WTC11 (cell line): ENCODE results near the gene XPR1.

Experiments
- ATF1 ChIP-seq: sonication (generic); formaldehyde crosslinking; IDR thresholded peaks from 2 replicates; pipeline ENCODE4 v1.8.1; 2023; ENCODE audit warnings: mild to moderate bottlenecking, moderate library complexity, missing genetic modification reagents
- CTCF ChIP-seq: fragments of 200-600 bp; IDR thresholded peaks from 2 replicates; pipeline ENCODE4 v1.8.0; 2022; ENCODE audit warnings: antibody characterized with exemption
- FOXK1 ChIP-seq: sonication (generic); formaldehyde crosslinking; IDR thresholded peaks from 2 replicates; pipeline ENCODE4 v1.8.0; 2022; ENCODE audit warnings: mild to moderate bottlenecking, moderate library complexity, missing genetic modification reagents
- MAX ChIP-seq: sonication (generic); formaldehyde crosslinking; IDR thresholded peaks from 2 replicates; pipeline ENCODE4 v1.8.0; 2022; ENCODE audit warnings: mild to moderate bottlenecking, missing genetic modification reagents
- NFYB ChIP-seq: sonication (generic); formaldehyde crosslinking; conservative IDR thresholded peaks from 2 replicates; pipeline ENCODE4 v1.8.0; 2022; ENCODE audit warnings: low read depth, missing genetic modification reagents
- USF1 ChIP-seq: sonication (generic); formaldehyde crosslinking; IDR thresholded peaks from 2 replicates; pipeline ENCODE4 v1.8.0; 2022; ENCODE audit warnings: mild to moderate bottlenecking, missing genetic modification reagents
- ZBTB43 ChIP-seq: sonication (generic); formaldehyde crosslinking; IDR thresholded peaks from 2 replicates; pipeline ENCODE4 v1.8.1; 2023; ENCODE audit warnings: mild to moderate bottlenecking, missing genetic modification reagents
- ZNF512 ChIP-seq: sonication (generic); formaldehyde crosslinking; IDR thresholded peaks from 2 replicates; pipeline ENCODE4 v1.8.1; 2022; ENCODE audit warnings: missing genetic modification reagents, borderline replicate concordance
- ZSCAN18 ChIP-seq: fragments of 250-450 bp; sonication (Bioruptor Pico); IDR thresholded peaks from 2 replicates; pipeline ENCODE4 v2.1.2; 2022; ENCODE audit warnings: mild to moderate bottlenecking, moderate library complexity

- TF ChIP-seq ATF1 (CRISPR knock-in tag) = no peak
- TF ChIP-seq ZSCAN18 (CRISPR knock-in tag) = no peak
- TF ChIP-seq CTCF = no peak
- TF ChIP-seq ZBTB43 (CRISPR knock-in tag) = no peak
- no peak for TF ChIP-seq MAX
- no peak for TF ChIP-seq USF1 (CRISPR knock-in tag)
- TF ChIP-seq ZNF512 (CRISPR knock-in tag) = no peak
- TF ChIP-seq NFYB (CRISPR knock-in tag) = no peak
- no peak for TF ChIP-seq FOXK1 (CRISPR knock-in tag)
Observed at GRCh38 chr1:180908074-180908765, 276.4 kb downstream of the XPR1 start.
